GM12873 (cell line): ENCODE results near the gene ARID1B.
A peak's percentile ranks its signal among the peaks of the same experiment; 100 is the strongest.

ENCODE experiments used
- CTCF ChIP-seq: IDR thresholded peaks from 2 replicates; pipeline ENCODE4 v1.5.1; 2012; ENCODE audit warnings: low read depth, mild to moderate bottlenecking, moderate library complexity, low read length, control low read depth; ENCODE audit not compliant: insufficient read depth; ENCODE audit errors: missing control alignments

ARID1B gene

GRCh38 chr6:157229132-157229618 lies 452.0 kb downstream of the ARID1B start:
- no peak for TF ChIP-seq CTCF

- TF ChIP-seq CTCF = no peak
Measured at GRCh38 chr6:157229713-157230112, 452.5 kb downstream of the ARID1B start.

GRCh38 chr6:157230910-157231309 lies 453.7 kb downstream of the ARID1B start:
- TF ChIP-seq CTCF = no peak

- TF ChIP-seq CTCF = no peak
Measured at GRCh38 chr6:157232161-157232895, 455.1 kb downstream of the ARID1B start.

- no peak for TF ChIP-seq CTCF
Measured at GRCh38 chr6:157233156-157233555, 456.0 kb downstream of the ARID1B start.

- TF ChIP-seq CTCF = no peak
Measured at GRCh38 chr6:157233686-157234085, 456.5 kb downstream of the ARID1B start.

GRCh38 chr6:157235600-157236039 lies 458.4 kb downstream of the ARID1B start:
- TF ChIP-seq CTCF = peak; percentile 56
